HG03196 (cell line): ENCODE measurements around the gene FBXW11.
"Not testable (repeated sequence)": the region's sequence is repeated elsewhere in the genome, so short reads cannot be mapped to it uniquely, and the experiment has no call there.

Experiments used
- ATAC-seq: cut with Tn5 transposase; IDR thresholded peaks from one replicate; pipeline ENCODE4 v1.9.1; 2021; ENCODE audit not compliant: unreplicated experiment

Gene FBXW11

GRCh38 chr5:171915700-171916099, 90.7 kb downstream of the FBXW11 start:
- not testable (repeated sequence) for ATAC-seq

- no peak for ATAC-seq
These were observed 91.6 kb downstream of the FBXW11 start for GRCh38 chr5:171914726-171915338.

GRCh38 chr5:171913987-171914273, 92.5 kb downstream of the FBXW11 start:
- ATAC-seq, result no peak

- no peak for ATAC-seq
These were observed 95.3 kb downstream of the FBXW11 start for GRCh38 chr5:171911152-171911551.

GRCh38 chr5:171908638-171909037, 97.8 kb downstream of the FBXW11 start:
- no peak for ATAC-seq

GRCh38 chr5:171907725-171908343, 98.6 kb downstream of the FBXW11 start:
- ATAC-seq, result peak; percentile 53

GRCh38 chr5:171906703-171907590, 99.5 kb downstream of the FBXW11 start:
- no peak for ATAC-seq

- no peak for ATAC-seq
These were observed 100.3 kb downstream of the FBXW11 start for GRCh38 chr5:171906066-171906570.

GRCh38 chr5:171904886-171905285, 101.6 kb downstream of the FBXW11 start:
- no peak for ATAC-seq

GRCh38 chr5:171901764-171902163, 104.7 kb downstream of the FBXW11 start:
- no peak for ATAC-seq

GRCh38 chr5:171899792-171900191, 106.6 kb downstream of the FBXW11 start:
- no peak for ATAC-seq

GRCh38 chr5:171898879-171899278, 107.6 kb downstream of the FBXW11 start:
- ATAC-seq, result no peak

- no peak for ATAC-seq
These were observed 108.1 kb downstream of the FBXW11 start for GRCh38 chr5:171898386-171898785.

- no peak for ATAC-seq
These were observed 109.2 kb downstream of the FBXW11 start for GRCh38 chr5:171897231-171897630.

GRCh38 chr5:171895081-171895480, 111.4 kb downstream of the FBXW11 start:
- ATAC-seq, result no peak

- ATAC-seq, result no peak
These were observed 113.0 kb downstream of the FBXW11 start for GRCh38 chr5:171893290-171893886.

GRCh38 chr5:171891595-171891994, 114.8 kb downstream of the FBXW11 start:
- no peak for ATAC-seq

- no peak for ATAC-seq
These were observed 115.3 kb downstream of the FBXW11 start for GRCh38 chr5:171891150-171891549.

GRCh38 chr5:171888051-171888481, 118.4 kb downstream of the FBXW11 start:
- no peak for ATAC-seq

- not testable (repeated sequence) for ATAC-seq
These were observed 120.4 kb downstream of the FBXW11 start for GRCh38 chr5:171886037-171886436.

- ATAC-seq, result no peak
These were observed 124.3 kb downstream of the FBXW11 start for GRCh38 chr5:171882118-171882517.
